Hippocampal formation (tissue), 2 donors: Measurements from ENCODE around the gene LMO4.

Experiments
- DNase-seq, 2 donors: peaks; one replicate each; lab custom pipeline; 2025; lab: John Stamatoyannopoulos, UW

The LMO4 gene

DNA sequence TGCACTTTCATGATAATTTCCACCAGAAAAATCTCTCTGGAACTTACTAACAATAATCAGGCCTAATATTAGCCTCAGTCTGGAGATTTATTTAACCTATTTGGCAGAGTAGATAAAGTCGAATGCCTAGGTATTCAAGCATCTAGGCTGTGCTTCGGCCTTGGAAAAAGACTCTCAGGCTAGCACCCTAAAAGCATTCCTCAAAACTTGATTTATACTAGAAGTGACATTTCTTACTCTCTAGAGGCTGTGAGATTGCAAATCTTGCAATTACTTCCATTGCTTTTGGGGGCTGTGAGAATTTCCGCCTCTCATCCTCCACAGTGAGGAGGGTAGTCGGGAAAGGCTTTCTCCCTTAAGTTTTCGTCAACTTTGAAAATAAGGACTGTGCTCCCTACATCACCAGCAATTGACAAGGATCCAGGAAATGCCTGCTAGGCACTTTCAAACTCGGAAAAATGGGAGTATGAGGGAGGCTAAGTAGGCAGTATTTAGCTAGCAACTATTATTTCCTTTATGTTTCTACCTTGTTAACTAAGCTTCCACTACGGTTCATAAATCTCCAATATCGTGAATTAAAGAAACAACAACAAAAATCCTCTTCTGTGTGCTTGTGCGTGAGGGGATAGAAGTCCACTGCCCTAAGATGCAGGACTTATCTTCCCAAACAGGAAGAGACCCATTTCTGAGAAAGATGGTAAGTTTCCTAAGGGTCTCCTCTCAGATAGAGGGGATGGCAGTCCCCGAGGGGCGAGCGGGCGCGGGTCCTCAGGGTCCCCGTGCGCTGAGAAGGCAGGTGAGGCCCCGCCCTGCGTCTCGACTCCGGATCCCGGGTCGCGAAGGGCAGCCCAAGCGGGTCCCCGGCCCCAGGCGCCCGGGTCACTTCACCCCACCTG is 1.1 kb upstream of the LMO4 start:
- DNase-seq = no peak

DNA sequence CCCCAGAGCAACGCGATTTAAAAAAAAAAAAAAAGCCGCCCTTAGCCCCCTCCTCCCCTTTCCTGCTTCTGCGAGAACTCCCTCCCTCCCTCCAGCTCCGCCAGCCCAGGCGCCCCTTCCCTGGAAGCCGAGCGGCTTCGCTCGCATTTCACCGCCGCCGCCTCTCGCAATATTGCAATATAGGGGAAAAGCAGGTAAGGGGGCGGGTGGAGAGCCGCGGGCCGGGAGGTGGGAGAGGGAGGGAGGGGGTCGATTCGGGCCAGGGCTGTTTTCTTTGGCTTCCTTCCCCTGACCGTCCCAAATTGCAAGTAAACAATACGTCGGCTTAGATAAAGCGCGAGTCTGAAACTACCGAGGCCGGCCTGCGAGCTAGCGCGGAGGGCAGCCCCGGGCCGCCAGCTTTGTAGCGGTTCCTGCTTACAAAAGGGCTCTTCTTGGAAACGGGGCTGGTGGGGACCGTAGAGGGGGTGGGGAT is 408 bp downstream of the LMO4 start:
- peak; percentile 45 to 47 for DNase-seq

- DNase-seq = peak in 1 of 2 donors; percentile 47
Measured at GRCh38 chr1:87329526-87330056, 911 bp downstream of the LMO4 start.

GRCh38 chr1:87330057-87330884 is 1.6 kb downstream of the LMO4 start:
- DNase-seq = peak in 1 of 2 donors; percentile 40

GRCh38 chr1:87330885-87331364 is 2.2 kb downstream of the LMO4 start:
- no peak for DNase-seq

- peak; percentile 39 to 66 for DNase-seq
Measured at GRCh38 chr1:87331365-87332241, 2.9 kb downstream of the LMO4 start.

DNA sequence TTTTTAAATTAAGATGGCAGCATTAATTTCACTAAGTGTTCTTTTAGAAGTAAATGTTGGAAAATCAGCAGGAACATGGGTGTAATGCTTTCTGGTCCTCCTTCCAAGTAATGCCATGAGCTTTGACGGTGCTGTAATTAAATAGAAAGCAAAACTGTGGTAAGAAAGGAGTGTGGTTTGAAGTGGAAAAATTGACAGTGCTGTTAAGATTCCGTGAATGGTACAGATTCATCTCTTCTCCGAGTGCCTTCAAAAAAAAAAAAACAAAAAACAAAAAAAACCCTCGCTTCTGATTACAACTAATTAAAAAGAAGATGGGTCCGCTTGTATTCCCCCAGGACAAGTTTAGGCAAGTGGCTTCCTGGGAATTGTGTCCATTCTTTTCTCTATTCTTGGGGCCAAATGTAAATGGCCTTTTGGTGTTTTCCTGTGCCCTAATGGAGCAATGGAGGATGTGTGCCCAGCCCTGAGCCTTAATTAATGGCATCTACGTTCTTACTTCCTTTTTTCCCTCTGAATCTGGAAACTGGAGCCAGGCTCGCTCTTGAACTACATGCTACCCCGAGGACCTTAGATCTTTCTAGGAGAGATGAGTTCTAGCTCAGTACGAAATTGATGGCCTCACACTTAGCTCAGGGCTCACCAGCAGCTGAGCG is 5.1 kb downstream of the LMO4 start:
- DNase-seq = no peak

DNA sequence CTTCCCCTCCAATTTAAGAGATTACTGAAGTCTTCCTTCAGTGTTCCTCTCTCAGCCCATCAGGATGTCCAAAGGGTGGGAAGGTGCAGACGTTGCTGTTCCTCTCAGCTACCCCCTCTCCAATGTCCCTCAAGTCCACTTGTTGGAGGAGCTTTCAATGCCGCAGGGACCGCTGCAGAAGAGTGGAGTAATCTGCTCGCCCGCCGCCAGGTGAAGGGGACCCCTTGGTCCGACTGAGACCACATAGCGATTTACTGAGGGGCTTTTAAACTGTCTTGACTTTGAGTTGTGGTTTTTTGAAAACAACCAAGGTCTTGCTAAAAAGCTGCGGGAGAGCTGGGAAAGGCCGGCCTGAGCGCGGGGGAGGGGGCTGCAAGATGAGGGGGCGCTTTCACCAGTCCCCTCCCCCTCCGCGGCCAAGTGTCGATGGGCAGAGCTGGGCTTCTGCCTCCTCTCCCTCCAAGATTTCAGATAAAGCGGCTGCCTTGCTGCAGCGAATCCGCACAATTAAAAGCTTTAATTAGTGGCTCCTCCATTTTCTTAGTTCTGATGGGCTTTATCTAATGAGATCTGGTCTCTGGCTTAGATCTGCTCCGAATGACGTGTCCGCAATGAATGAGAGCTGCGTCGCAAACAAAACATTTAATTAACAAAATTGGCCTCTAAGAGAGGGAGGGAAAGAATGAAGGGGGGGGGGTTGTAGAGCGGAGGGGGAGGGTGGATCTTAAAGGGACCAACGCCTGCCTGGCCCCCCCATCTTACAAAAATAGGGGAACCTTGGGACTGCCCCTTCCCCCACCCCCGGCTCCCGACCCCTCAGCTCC is 5.9 kb downstream of the LMO4 start:
- DNase-seq = no peak

DNA sequence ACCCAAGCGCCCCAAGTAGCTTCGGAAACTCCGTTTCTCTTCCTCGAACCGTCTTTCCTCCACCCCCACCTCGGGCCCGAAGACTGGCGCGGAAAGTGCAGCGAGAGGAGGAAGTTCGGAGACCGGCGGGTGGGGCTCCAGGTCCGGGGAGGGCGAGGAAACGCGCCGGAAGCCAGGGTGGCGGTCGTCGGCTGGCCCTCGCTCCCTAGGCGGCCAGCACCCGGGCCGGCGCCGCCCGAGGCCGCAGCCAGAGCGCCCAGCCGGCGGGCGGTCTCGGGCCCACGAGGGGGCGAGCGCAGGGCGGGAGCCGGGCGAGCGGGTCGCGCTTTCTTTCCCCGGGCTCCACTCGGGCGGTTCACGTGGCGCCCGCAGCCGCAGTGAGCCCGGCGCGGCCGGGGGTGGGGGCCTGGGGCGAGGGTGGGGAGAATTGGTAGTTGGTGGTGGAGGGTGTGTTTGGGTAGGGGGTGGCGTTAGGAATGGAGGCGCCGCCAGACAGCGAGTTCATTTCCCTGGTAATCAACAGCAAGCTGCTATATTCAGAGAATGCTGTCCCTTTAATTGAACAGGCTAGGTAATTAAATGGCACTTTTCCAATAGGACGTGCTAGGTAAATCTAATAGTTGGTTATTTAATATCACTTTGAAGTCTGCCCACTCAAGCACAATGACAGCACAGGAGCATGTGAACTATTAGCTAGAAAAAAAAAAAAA is 6.7 kb downstream of the LMO4 start:
- DNase-seq = peak; percentile 43 to 50

DNA sequence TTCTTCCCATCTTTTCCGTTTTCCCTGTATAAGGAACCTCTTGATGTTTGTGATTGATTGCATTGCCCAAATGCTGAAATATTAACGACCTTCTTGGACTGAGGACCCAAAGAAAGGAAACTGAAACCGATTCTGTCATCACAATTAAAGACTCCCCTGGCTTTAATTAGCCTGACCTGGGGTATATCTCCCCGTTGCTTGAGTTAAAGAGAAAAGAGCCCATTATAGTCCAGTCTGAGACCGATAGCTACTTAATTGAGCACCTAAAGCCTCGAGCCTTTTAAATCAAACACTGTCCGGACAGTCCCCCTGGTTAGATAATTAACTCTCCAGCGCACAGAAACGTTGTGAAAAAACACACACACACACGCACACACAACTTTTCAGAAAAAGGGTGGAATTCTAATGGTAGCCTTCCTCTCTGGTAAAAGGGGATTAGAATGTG is 8.0 kb downstream of the LMO4 start:
- DNase-seq = no peak

DNA sequence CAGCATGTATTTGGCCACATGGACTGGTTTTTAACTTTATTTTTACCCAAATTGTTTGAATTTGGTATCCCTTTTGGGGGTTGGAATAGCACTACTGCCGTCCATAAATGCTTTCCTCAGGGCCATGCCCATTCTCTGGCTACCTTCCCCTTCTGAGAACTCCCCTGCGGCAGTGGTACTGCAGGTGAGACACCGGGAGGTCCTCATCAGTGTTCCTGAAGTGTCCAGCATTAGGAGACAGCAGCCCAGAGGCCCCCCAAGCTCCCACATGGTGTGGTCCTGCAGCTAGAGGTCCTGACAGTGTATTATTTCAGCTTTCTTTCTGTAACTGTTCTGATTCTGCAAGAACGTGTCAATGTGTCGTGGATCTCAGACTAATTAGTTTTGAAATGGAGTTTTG is 8.9 kb downstream of the LMO4 start:
- no peak for DNase-seq

DNA sequence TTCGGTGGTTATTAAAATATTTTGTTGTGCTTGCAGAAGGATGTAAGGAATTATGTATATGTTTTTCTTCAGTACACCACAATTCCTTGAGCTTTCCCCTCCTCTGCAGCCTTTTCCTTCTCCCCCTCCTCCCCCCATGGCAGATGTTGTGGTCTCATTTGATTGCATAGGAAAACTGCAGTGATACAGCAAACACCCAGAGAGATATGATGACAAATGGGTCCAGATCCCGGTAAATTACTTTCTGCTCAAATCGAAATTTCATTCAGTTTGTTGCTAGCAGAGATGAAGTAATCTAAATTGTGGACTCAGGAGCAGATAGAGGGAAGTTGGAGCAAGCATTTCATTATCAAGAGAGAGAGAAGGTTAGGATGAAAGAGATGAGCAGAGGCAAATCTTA is 9.9 kb downstream of the LMO4 start:
- no peak for DNase-seq

DNA sequence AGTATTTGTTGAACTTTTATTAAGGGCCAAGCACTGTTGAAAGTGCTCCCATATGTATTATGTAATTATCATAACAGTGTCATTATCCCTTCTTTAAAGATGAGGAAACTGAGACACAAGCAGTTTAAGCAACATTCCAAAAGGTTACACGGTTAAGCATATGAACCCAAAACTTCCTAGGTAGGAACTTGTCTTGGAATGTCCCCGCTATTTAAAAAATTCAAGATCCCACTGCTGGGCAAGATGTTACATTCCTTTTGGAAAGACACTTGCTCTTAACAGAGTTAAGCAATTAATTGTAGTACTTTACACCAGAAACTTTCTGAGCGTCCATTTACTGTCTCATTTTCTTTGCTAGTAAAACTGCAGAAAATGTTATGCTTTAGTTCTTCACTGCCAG is 15.6 kb downstream of the LMO4 start:
- DNase-seq = no peak

DNA sequence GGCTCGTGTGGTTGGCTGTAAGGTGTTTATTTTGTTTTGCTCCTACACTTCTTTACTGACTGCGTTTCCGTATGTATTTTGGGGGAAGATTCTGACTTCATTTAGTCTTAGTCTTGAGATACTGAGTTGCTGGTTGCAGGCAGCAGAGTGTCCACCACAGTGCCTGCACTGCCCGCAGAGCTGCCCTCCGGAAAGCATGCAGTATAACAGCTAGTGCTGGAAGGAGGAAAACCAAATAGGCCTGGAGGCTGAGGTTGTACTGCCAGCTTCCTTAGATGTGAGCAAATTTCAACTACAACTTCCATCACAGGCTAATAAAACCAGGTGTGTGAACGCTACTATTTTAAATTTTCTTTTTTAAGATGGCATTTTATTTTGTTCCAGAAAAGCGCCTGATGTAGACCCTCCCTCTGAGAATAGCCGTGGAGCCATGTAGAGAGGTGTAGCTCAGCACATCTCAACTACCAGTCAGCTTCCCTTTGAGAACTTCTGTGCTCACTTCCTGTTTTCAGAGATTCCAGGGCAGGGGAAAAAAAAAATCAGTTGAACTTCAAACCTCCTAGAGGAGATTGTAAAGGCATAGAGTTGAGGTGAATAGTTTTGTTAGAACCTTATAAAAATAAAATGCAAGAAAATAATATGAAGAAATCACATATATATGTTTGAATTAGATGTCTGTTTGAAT is 17.6 kb downstream of the LMO4 start:
- DNase-seq = no peak

DNA sequence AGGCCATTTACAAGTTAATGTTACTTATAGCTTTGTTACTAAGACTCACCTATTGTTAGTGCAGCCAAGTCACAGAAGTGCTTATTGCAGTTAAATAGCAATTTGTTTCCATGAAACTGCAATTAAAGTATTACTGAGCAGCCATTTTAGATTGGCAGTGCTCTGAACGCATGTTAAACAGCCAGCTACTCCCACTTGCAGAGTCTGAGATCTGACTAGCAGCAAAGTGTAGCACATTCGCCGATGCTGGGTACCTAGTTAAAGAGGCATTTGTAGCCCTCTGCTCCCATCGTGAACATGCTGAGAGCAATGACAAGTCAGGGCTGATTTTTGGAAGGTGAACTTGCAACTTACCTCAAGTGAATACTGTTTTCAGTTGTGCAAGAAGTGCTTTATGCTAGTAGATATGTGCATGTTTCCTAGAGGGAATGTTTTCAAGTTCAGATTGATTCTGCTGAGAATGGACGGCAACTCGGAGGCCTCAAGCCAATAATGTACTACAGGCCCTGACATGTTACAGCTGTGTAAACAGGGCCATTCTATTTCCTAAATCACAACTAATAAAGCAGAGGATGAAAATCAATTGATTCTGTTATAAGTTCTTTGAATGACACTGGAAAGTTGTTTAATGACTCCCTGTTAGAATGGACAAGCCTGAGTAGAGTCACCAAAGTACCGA is 19.8 kb downstream of the LMO4 start:
- no peak for DNase-seq

DNA sequence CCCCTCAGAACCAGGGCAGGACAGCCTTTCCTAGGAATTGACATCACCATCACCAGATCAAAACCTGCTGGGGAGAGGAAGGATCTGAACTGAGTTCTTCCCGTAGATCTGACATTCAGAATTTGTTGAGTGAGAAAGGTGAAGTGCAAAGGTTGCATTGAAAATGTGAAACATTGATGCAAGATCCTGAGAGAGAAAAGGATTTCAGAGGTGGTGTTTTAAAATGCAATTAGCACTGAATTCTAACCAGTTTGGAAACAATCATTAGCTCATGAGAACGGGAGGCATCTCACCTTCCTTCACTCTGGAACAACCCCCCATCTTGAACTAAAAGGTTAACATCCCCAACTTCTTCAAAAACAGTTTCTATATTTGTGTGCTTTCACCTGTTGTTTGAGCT is 20.4 kb downstream of the LMO4 start:
- DNase-seq = no peak

DNA sequence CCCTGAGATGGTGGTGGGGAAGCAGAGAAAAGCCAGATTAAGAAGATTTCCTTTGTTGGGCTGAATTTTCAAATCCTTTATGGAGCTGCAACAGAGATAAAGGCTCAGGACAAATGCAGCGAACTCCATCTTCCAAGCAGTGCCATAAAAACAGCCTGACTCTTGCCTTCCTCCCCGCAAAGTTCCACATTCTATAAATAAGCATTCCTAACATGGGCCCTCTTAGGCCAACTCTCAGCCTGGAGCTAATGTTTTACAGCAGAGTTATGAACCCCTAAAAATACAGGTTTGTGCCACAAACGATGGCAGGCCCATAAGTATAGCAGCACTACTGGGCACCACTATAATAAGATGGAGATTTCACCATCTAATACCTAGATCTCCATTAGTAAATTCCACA is 27.2 kb downstream of the LMO4 start:
- no peak for DNase-seq

DNA sequence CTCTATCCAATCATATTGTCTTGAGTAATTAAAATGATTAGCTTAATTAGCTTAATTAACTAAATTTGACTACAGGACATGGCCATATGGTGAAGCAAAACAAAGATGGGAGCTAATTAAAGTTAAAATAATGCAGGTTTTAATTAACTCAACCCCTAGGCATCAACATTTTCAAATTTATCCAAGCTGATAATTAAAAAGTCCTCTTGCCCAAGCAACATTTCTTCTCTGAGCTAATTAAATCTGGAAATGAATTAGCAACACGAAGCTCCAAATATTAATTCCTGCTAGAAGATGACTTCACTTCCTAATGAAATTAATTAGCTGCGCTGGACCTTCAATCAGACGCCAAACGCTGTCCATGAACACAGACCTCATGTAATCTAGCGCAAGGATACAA is 27.9 kb downstream of the LMO4 start:
- no peak for DNase-seq
